ENCODE results near the gene RAB4A. TPM values are rescaled to one million over a fixed set of nuclear protein-coding genes. Genes with fewer than 3 reads are reported as not detected.

The RAB4A gene
- total and polyA plus RNA-seq, 9 of the 15 experiments (the other 6 are each of a cell fraction or from before 2014, with no cell fraction given) = 8.3 to 61.0 (median 26.7) TPM

GRCh38 chr1:229278120-229278741 lies 7.3 kb downstream of the RAB4A start (continued):
- no peak for TF ChIP-seq NBN (IDR thresholded peaks at IDR 0.05; ENCODE audit: low read depth)
- TF ChIP-seq ATF7 (IDR thresholded peaks at IDR 0.05) = peak; percentile 32; the same call in 1 of the 2 replicates
- TF ChIP-seq ZFPM2 (CRISPR knock-in tag; IDR thresholded peaks at IDR 0.05) = no peak
- TF ChIP-seq ZMIZ1 (IDR thresholded peaks at IDR 0.05; ENCODE audit: low read depth in 2 of 2, low read length in 2 of 2) = no peak
- 0 out of 2 replicates have a peak, but pooled peaks have one; percentile 35 for TF ChIP-seq ELF4 (CRISPR knock-in tag; IDR thresholded peaks at IDR 0.05)
- TF ChIP-seq C11orf30 (IDR thresholded peaks at IDR 0.05; ENCODE audit: low read depth) = peak; percentile 77
- TF ChIP-seq OTX1 (CRISPR knock-in tag; IDR thresholded peaks at IDR 0.05) = no peak
- peak; percentile 81 for TF ChIP-seq NFE2 (IDR thresholded peaks at IDR 0.05; ENCODE audit: low read depth)
- 0 out of 2 replicates have a peak, but pooled peaks have one; percentile 8 for TF ChIP-seq SMARCA4 (IDR thresholded peaks at IDR 0.05)
- TF ChIP-seq DPF2 (IDR thresholded peaks at IDR 0.05) = peak; percentile 50; the same call in 1 of the 2 replicates
- TF ChIP-seq ZNF124 (CRISPR knock-in tag; IDR thresholded peaks at IDR 0.05) = no peak
- no peak for TF ChIP-seq ZNF511 (CRISPR knock-in tag; IDR thresholded peaks at IDR 0.05)
- no peak for TF ChIP-seq BRD4 (IDR thresholded peaks at IDR 0.05)
- TF ChIP-seq HDAC1 (IDR thresholded peaks at IDR 0.05) = 0 out of 4 replicates have a peak, but pooled peaks of 1 of the 2 experiments have one; percentile 12
- no peak for TF ChIP-seq ZNF253 (CRISPR knock-in tag; conservative IDR thresholded peaks at IDR 0.05)
- peak; percentile 21; the same call in 1 of the 2 replicates for TF ChIP-seq MAFF (IDR thresholded peaks at IDR 0.05; ENCODE audit: low read length)
- TF ChIP-seq ZNF76 (CRISPR knock-in tag; IDR thresholded peaks at IDR 0.05; ENCODE audit: borderline replicate concordance) = no peak
- TF ChIP-seq HDGF (IDR thresholded peaks at IDR 0.05) = no peak
- TF ChIP-seq PRDM10 (IDR thresholded peaks at IDR 0.05; ENCODE audit: partially characterized antibody) = peak; percentile 45
